Erythroblast (primary cell): ENCODE results near the gene DYNC1I2.

Experiments
- DNase-seq, 2 experiments: peaks; one replicate each; lab custom pipeline; 2025; lab: John Stamatoyannopoulos, UW
- GATA1 ChIP-seq: IDR thresholded peaks from 2 replicates; pipeline ENCODE4 v1.6.1; 2011; ENCODE audit warnings: low read depth, mild to moderate bottlenecking, control low read depth, low read length, moderate library complexity
- POLR2A ChIP-seq: IDR thresholded peaks from 2 replicates; pipeline ENCODE4 v1.6.1; 2011; ENCODE audit warnings: mild to moderate bottlenecking, low read length

DYNC1I2 gene

GRCh38 chr2:171702781-171703556, 15.7 kb downstream of the DYNC1I2 start:
- TF ChIP-seq POLR2A (no peak), GATA1 (no peak)
- DNase-seq: no peak

- DNase-seq: peak; percentile 50 to 72
These were observed 16.5 kb downstream of the DYNC1I2 start for GRCh38 chr2:171703574-171704347.

GRCh38 chr2:171706152-171706803, 19.0 kb downstream of the DYNC1I2 start:
- TF ChIP-seq GATA1: no peak
- DNase-seq: peak in 1 of 2 experiments; percentile 40

More at GRCh38 chr2:171703574-171704347, 16.5 kb downstream of the DYNC1I2 start:
- TF ChIP-seq POLR2A (no peak), GATA1 (no peak)

GRCh38 chr2:171707752-171708151, 20.5 kb downstream of the DYNC1I2 start:
- DNase-seq: no peak

GRCh38 chr2:171709011-171709685, 21.9 kb downstream of the DYNC1I2 start:
- no peak for TF ChIP-seq POLR2A
- no peak for TF ChIP-seq GATA1

More at GRCh38 chr2:171707752-171708151, 20.5 kb downstream of the DYNC1I2 start:
- no peak for TF ChIP-seq GATA1
- TF ChIP-seq POLR2A: no peak

GRCh38 chr2:171711351-171711750, 24.1 kb downstream of the DYNC1I2 start:
- DNase-seq: no peak
- no peak for TF ChIP-seq GATA1
- no peak for TF ChIP-seq POLR2A

More at GRCh38 chr2:171709011-171709685, 21.9 kb downstream of the DYNC1I2 start:
- no peak for DNase-seq

GRCh38 chr2:171712051-171712450, 24.8 kb downstream of the DYNC1I2 start:
- DNase-seq: no peak

GRCh38 chr2:171718720-171719119, 31.5 kb downstream of the DYNC1I2 start:
- no peak for DNase-seq
- no peak for TF ChIP-seq GATA1
- TF ChIP-seq POLR2A: no peak

More at GRCh38 chr2:171712051-171712450, 24.8 kb downstream of the DYNC1I2 start:
- TF ChIP-seq GATA1 (no peak), POLR2A (no peak)

- no peak for DNase-seq
- no peak for TF ChIP-seq POLR2A
- no peak for TF ChIP-seq GATA1
These were observed 32.4 kb downstream of the DYNC1I2 start for GRCh38 chr2:171719660-171720059.

GRCh38 chr2:171723716-171724683, 36.7 kb downstream of the DYNC1I2 start:
- TF ChIP-seq POLR2A (no peak), GATA1 (no peak)
- DNase-seq: peak; percentile 32 to 48

- no peak for DNase-seq
- no peak for TF ChIP-seq POLR2A
These were observed 39.7 kb downstream of the DYNC1I2 start for GRCh38 chr2:171726847-171727450.
